ENCODE results near the gene PKMYT1.

Gene PKMYT1

GRCh38 chr16:2980227-2981176 is at the start of gene PKMYT1:
PKMYT1 (minus strand) TSS chr16:2980446; CDS start chr16:2979657, 789 bp downstream.
- DNase-seq (ENCODE audit: low read depth): peak; percentile 37

GRCh38 chr16:3029491-3030221 is 49.4 kb upstream of the PKMYT1 start:
- DNase-seq (ENCODE audit: low read depth): no peak

DNA sequence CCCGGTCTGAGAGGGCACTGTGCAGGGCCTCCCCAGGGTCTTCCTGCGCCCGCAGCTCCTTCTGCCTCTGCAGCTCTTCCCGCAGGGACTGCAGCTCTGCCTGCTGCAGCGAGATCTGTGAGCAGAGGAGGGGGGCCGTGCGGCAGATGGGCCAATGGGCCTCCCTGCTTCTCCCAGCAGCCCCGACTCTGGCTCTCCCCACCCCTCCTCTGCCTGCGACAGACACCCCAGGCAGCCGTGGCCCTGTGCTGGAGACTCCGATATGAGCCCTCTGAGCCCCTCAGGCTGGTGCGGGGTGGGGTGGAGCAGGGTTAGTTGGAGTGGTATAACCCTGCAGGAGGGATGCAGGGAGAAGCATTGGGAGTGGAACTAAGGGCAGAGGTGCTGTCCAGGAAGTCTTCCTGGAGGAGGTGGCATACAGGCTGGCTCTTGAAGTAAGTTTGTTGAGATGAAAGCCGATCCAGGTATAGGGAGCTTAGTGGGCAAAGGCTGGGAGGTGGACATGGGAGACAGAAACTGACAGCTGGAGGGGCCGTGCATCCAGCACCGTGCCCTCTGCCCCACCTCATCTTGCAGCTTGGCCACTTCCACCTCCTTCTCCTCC is 48.6 kb upstream of the PKMYT1 start:
- DNase-seq (ENCODE audit: low read depth): no peak

DNA sequence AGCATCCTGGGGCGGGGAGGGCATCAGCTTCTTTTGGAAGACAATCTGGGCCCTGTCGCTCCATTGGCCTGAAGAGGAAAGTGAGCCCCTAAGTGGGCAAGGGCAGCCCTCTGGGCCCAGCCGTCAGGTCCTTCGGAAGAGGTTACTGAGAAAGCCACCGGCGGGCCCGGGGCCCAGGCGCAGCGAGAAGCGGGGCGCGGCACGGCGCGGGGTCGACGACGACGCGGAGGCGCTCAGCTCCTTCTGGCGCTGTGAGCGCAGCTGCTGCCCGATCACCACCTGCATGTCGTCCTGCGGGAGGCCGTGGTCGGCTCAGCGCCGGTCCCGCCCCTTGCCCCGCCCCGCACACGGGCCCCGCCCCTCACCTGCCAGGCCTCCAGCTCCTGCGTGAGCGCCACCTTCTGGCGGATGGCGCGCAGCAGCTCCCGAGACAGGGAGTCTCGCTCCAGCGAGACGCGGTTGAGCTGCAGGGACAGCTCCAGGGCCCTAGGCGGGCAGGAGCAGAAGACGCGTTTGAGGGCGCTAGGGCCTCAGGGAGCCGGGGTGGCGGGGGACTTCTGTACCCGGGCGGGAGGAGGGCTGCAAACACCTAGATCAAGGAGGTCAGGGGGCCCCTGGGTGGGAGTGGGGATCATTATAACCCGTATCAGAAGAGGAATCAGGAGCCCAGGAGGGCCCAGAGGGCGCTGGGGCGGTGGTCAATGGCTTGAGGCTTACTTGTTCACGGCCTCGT is 47.9 kb upstream of the PKMYT1 start:
- no peak for DNase-seq (ENCODE audit: low read depth)

GRCh38 chr16:3027489-3027795 is 47.2 kb upstream of the PKMYT1 start:
- DNase-seq (ENCODE audit: low read depth): no peak

- no peak for DNase-seq (ENCODE audit: low read depth)
Observed at GRCh38 chr16:3026609-3027488, 46.6 kb upstream of the PKMYT1 start.

DNA sequence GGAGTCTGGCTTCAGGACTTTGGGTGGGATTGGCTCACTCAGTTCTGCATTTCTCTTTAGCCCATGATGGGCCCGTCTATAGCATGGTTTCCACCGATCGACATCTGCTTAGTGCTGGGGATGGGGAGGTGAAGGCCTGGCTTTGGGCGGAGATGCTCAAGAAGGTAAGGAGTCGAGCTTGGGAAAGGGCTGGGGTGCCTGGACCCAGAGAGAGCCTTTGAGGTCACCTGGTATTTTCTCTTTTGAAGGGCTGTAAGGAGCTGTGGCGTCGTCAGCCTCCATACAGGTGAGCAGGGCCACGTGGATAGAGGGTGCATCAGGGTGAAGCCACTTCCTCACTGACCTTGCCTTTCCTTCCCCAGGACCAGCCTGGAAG is 45.7 kb upstream of the PKMYT1 start:
- no peak for DNase-seq (ENCODE audit: low read depth)

DNA sequence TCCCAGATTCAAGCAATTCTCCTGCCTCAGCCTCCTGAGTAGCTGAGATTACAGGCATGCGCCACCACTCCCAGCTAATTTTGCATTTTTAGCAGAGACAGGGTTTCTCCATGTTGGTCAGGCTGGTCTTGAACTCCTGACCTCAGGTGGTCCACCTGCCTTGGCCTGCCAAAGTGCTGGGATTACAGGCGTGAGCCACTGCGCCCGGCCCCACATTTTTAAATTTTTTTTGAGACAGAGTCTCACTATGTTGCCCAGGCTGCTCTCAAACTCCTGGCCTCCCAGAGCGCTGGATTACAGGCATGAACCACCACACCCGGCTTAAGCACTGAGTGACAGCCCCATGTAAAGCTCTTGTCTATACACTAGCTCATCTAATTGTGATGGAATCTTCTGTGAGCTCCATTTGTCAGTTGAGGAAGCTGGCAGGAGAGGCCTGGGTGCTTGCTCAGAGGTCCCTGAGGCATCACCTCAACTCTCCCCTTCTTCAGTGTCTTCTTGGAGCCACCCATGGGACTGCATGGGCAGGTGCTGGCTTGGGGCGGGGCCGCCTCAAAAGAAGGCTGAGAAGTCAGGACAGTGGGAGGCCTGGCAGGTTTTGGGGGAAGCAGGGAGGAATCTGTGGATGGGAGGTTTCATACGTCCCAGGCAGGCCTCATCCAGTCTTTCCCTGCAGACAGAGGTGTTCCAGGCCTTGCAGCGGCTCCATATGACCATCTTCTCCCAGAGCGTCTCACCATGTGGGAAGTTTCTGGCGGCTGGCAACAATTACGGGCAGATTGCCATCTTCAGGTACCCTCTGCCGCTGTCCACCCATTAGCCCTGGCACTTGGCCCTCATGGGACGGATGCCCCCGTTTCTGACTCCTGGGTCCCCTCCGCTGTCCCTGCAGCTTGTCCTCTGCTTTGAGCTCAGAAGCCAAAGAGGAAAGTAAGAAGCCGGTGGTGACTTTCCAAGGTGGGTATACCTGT is 45.1 kb upstream of the PKMYT1 start:
- no peak for DNase-seq (ENCODE audit: low read depth)

DNA sequence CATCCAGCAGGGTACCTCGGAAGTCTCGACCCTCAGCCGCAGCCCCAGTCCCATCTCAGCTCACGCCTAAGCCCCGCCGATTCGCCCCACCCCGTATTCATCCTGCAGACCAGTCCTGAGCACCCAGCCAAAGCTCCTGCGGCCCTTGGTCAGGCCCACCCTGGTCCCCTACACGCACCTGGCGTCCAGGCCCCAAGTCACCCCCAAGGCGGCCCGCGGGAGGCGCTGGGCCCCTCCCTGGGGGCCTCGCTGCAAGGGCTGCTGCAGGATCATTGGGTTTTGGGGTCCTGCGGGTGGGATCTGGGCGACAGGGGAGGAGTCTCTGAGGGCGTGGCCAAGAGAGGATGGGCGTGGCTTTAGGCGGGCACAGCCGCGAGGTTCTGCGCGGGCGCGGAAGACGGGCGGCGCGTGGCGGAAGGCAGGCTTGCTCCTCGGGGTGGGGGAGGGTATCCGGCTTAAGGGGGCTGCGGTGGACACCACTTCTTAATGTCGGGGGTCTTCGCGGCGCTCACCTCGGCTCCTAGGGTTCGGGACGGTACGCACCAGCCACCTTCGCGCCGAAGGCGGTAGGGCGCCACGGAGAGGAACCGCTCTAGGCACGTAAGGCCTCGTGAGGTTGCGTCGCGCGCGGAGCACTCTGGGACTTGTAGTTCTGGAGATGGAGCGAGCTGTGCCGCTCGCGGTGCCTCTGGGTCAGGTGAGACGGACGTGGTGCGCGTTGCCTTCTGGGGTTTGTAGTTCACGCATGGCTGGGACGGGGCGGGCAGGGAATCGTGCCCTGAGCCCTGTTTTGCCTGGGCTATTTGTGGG is 43.6 kb upstream of the PKMYT1 start, which contains the start of the genes HCFC1R1 and THOC6:
Gene HCFC1R1 (minus strand): TSS at position 274 of the 810 bp plus-strand sequence. CDS start 1 bp downstream, at position 273.
Gene THOC6 (plus strand): TSS at position 367 of the 810 bp plus-strand sequence. CDS start 292 bp downstream, at position 659.
- DNase-seq (ENCODE audit: low read depth): peak; percentile 80

DNA sequence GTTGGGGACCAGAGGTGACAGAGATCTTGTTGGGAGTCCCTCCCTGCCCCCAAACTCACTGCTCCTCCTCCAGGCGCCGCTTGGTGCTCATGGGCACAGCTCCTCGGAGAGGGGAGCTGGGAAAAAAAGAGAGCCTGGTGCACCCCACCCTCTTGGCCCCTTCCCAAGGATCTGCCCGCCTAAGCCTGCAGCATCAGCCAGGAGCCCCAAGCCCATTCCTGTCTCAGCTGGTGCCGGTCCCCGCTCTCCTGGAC is 43.1 kb upstream of the PKMYT1 start:
- peak; percentile 60 for DNase-seq (ENCODE audit: low read depth)

DNA sequence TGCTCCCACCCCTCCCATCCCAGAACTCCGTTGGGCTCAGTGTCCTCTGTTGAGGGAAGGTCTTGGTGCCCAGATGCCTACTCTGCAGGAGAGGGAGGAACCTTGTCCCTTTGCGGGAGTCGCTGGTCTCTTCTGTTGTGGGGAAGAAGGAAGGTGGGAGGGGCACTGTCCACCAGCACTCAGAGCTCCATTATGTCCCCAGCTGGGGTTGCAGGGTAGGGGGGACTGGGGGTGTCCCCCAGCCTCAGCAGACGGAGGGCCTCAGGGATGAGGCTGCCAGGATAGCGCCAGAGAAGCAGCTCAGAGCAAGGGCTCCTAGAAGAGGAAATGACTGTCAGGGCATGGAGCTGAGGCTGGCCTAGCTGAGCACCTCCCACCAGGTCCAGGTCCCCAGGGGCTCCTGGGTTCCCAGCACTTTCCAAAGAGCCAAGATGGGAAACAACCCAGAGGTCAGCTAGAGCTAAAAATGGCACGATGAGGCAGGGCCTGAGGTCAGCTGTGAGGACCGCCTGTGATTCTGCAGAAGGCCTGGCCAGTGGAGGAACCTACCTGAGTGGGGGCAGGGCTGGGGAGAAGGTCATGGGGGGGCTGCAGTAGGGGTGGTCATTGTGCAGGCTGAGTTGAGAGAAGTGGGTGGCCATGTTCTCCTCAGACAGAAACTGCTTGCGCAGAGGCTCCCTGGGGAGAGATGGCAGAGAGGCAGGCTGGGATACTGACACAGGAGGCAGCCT is 42.6 kb upstream of the PKMYT1 start:
- peak; percentile 43 for DNase-seq (ENCODE audit: low read depth)

DNA sequence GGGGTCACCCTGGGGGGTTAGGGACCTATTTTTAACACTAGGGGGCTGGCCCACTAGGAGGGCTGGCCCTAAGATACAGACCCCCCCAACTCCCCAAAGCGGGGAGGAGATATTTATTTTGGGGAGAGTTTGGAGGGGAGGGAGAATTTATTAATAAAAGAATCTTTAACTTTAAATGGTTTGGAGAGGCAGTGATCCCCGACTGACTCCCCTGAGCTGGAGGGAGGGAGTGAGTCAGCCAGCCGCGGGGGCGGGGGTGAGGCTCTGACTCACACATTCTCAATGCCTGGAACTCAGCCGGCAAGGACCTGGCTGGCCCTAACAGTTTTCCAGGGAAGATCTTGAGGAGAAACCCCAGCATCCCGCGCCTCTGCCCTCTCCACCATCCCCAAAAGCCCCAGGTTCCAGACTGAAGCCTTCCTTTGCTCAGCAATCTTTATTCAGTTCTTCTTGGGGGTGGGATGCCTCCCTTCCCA is 42.0 kb upstream of the PKMYT1 start:
- peak; percentile 80 for DNase-seq (ENCODE audit: low read depth)

DNA sequence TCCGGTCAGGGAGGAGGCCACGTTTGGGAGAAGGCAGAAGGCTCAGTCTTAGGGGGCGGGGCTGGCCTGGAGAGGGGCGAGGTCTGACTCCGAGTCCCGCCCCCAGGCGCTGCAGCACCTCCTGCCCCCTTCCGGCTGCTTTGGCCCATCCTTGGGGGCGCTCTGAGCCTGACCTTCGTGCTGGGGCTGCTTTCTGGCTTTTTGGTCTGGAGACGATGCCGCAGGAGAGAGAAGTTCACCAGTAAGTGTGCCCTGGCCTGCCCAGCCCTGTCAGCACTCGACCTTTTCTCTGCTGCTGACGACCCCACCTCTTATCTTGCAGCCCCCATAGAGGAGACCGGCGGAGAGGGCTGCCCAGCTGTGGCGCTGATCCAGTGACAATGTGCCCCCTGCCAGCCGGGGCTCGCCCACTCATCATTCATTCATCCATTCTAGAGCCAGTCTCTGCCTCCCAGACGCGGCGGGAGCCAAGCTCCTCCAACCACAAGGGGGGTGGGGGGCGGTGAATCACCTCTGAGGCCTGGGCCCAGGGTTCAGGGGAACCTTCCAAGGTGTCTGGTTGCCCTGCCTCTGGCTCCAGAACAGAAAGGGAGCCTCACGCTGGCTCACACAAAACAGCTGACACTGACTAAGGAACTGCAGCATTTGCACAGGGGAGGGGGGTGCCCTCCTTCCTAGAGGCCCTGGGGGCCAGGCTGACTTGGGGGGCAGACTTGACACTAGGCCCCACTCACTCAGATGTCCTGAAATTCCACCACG is 41.4 kb upstream of the PKMYT1 start:
- DNase-seq (ENCODE audit: low read depth): peak; percentile 79

DNA sequence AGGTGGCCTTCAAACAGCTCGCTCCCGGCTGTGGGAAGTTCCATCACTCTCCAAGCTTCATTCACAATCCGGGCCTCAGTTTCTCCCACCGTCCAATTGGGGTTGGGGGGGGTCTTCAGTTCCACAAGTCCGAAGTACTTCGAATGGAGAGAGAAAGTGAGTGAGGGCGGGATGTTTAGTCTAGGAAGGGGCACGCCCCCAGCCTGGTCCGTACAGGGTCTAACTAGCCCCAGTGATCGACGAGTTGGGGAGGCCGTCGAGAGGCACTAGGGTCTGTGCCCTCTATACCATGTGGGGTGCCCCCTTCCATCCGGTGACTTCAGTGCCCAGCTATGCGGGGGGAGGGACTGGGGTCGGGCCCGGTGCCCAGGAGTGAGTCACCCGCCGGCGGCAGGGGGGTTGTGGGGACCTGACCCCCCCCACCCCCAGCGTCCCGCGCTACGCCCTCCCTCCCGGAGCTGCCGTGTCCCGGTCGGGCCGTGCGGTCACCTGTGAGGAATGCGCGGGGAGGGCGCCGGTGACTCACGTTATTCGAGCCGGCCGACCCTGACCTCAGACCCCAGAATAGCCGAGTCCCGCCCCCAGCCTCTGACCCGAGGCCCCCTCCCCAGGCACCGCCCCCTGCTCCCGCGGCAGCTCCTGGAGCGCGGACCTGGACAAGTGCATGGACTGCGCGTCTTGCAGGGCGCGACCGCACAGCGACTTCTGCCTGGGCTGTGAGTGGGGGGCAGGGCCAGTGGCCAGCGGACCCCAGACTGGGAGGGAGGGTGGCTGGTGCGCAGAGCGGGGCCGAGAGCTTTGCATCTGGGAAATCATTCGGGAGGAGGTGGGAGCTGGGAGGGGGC is 40.6 kb upstream of the PKMYT1 start:
- peak; percentile 48 for DNase-seq (ENCODE audit: low read depth)

DNA sequence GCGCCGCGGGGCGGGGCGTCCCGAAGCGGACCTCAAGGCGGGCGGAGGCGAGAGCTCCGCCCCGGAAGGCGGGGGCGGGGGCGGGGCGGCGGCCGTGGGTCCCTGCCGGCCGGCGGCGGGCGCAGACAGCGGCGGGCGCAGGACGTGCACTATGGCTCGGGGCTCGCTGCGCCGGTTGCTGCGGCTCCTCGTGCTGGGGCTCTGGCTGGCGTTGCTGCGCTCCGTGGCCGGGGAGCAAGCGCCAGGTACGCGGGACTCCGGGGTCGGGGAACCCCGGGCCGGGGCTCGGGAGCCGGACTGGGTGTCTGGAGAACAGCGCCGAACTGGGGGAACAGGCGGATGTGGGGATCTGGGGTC is 40.0 kb upstream of the PKMYT1 start, which contains the start of gene TNFRSF12A:
Gene TNFRSF12A (plus strand): TSS at position 122 of the 357 bp plus-strand sequence. CDS start 30 bp downstream, at position 152.
- no peak for DNase-seq (ENCODE audit: low read depth)

- no peak for DNase-seq (ENCODE audit: low read depth)
Observed at GRCh38 chr16:3019594-3020246, 39.5 kb upstream of the PKMYT1 start.
